Stimulated activated naive CD8-positive, alpha-beta T cell treated with anti-CD3 and anti-CD28 coated beads, Interleukin-15, Interleukin-2, amounts not matched to agents 100 ng/mL and 50 ng/mL, for 24 hours (primary cell): Measurements from ENCODE around the gene COMMD4.
"Not testable (repeated sequence)": the region's sequence is repeated elsewhere in the genome, so short reads cannot be mapped to it uniquely, and the experiment has no call there.

Experiments
- H3K27ac Mint-ChIP-seq: one replicate; pipeline ENCODE4 v1.8.0; 2021; ENCODE audit warnings: mild to moderate bottlenecking, mixed read lengths
- H3K27me3 Mint-ChIP-seq: one replicate; pipeline ENCODE4 v1.8.0; 2021; ENCODE audit warnings: mixed read lengths
- H3K36me3 Mint-ChIP-seq: one replicate; pipeline ENCODE4 v1.8.0; 2021; ENCODE audit warnings: low read depth, mixed read lengths
- H3K4me1 Mint-ChIP-seq: one replicate; pipeline ENCODE4 v1.8.0; 2021; ENCODE audit warnings: low read depth, mixed read lengths
- H3K4me3 Mint-ChIP-seq: one replicate; pipeline ENCODE4 v1.8.0; 2021; ENCODE audit warnings: mild to moderate bottlenecking, mixed read lengths
- H3K9me3 Mint-ChIP-seq: one replicate; pipeline ENCODE4 v1.8.0; 2021; ENCODE audit warnings: mixed read lengths

The COMMD4 gene

DNA sequence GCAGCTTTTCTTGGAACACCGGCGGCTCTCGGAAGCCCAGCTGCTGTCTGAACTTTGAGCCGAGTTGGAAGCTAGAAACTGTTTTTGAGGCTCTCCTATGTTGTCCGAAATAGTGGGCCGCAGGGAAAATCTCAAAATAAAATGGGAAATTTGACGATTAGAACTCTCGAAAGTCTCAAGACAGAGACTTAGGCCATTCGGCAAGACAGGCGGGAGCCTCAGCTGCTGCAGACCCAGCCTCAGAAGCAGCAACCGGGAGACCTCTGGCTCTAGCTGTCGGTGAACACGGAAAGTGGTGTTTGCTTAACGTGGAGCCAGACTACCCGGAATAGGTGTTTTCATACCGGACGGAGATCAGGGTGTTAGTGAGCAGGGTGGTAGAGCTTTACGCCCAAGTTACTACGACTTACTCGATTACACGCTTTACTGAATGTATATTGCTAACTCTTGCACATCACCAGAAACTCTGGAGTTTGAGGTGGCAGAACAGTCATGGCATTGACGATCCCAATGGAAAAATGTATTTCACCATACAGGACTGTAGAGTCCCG is 32.9 kb downstream of the COMMD4 start:
- H3K9me3 Mint-ChIP-seq = no peaks in the 10 kb centered on the region
- H3K4me1 Mint-ChIP-seq = peaks cover 29% of the 10 kb centered on the region
- H3K27ac Mint-ChIP-seq = peak overlapping the region; percentile 93
- H3K27me3 Mint-ChIP-seq = no peaks in the 10 kb centered on the region
- peaks cover 45% of the 10 kb centered on the region for H3K36me3 Mint-ChIP-seq
- H3K4me3 Mint-ChIP-seq = peak overlapping the region; percentile 92

DNA sequence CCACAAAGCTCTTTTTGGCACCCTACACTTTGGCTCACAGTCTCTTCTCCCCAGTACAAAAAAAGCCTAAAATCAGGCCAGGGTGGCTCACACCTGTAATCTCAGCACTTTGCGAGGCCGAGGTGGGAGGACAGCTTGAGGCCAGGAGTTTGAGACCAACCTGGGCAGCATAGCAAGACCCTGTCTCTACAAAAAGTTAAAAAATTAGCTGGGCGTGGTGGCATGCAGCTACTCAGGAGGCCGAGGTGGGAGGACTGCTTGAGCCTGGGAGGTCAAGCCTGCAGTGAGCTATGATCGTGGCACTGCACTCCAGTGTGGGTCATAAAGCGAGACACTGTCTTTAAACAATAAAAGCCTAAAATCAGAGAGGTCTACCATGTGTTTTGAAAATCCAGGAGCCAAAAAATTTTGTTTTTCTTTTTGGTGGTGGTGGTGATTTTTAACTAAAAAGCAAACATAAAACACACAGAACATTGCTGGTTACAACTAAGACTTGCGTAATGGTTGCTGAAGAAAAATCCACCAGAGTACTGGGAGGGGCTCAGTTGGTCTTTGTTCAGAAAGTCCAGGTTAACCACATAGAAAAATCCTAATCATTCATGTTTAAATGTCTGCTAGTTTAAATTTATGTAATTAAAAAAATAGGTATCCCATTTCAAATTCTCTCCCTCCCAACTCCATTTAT is 34.2 kb downstream of the COMMD4 start:
- Mint-ChIP-seq H3K9me3 (no peaks in the 10 kb centered on the region), H3K4me3 (peak overlapping the region; percentile 92), H3K27me3 (no peaks in the 10 kb centered on the region), H3K4me1 (peaks cover 29% of the 10 kb centered on the region), H3K36me3 (peaks cover 52% of the 10 kb centered on the region), H3K27ac (peak overlapping the region; percentile 93)

DNA sequence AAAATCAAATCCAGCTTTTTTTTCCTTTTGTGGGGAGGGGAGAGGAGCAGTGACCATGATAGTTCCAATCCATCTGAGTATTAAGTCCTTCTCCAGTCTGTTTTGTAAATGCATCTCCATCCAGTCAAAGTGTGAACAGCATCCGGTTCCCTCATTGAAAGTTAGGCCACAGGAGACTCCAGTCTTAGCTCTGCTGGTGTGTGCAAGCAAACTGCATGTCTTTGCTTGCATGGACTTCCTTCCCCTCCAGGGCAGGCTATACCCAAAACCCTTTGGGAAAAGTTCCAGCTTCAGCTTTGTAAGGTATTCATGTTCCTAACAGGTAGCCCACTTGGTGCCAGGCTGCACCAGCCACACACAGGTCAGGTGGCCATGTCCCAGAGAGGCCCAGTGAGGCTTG is 35.6 kb downstream of the COMMD4 start:
- H3K27ac Mint-ChIP-seq = no peak overlapping the region
- peaks cover 60% of the 10 kb centered on the region for H3K36me3 Mint-ChIP-seq
- H3K27me3 Mint-ChIP-seq = no peaks in the 10 kb centered on the region
- H3K4me3 Mint-ChIP-seq = no peak overlapping the region
- H3K9me3 Mint-ChIP-seq = no peaks in the 10 kb centered on the region
- peaks cover 29% of the 10 kb centered on the region for H3K4me1 Mint-ChIP-seq

DNA sequence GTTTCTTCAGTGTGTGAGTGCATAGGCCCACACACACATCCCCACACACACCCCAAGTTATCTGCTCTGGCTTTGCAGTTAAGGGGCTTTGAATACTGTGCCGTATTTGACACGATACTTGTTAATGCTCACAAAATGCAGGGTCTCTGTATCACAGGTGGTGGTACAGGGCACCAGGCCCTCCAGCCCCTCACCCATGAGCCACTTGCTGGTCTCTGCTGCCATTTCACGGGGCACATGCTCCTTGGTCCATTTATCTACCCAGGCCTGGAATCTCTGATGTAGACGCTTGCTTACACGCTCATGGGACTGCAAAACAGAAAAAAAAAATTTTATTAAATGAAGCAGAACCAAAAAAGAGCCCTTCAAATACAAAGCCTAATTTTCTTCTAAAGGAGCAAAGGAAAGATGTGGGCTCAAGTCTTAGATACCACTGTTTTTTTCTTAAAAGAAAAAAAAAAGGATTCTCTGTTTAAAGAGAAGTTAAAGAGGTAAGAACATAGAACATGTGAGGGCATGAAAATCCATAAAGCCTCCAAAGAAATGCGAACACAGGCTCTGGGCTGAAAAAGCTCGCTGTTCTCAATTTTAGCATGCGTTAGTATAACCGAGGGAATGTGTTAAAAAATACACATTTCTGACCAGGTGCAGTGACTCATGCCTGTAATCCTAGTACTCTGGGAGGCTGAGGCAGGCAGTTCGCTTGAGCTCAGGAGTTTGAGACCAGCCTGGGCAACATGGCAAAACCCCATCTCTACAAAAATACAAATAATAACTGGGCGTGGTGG is 36.2 kb downstream of the COMMD4 start:
- H3K27ac Mint-ChIP-seq = no peak overlapping the region
- H3K4me3 Mint-ChIP-seq = no peak overlapping the region
- no peaks in the 10 kb centered on the region for H3K27me3 Mint-ChIP-seq
- H3K9me3 Mint-ChIP-seq = no peaks in the 10 kb centered on the region
- H3K4me1 Mint-ChIP-seq = peaks cover 23% of the 10 kb centered on the region
- peaks cover 63% of the 10 kb centered on the region for H3K36me3 Mint-ChIP-seq

DNA sequence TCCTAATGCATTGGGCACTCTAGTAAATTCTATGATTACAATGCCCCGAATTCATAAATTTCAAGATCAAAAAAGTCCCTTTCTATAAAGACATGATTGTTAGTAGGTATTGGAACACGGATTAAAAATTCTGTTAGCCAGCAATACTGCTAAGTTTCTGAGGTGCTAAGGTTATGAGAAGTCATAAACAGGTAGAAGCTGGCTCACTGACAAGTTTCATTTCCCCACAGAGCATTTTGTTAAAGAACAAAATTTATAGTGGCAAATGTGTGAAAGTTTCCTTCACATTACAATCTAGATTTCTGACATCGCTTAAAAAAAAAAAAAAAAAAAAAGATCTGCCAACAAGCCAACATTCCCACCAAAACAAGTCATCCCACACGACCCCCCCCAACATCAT is 44.9 kb downstream of the COMMD4 start:
- Mint-ChIP-seq H3K27me3 (no peaks in the 10 kb centered on the region), H3K4me1 (peaks cover 5% of the 10 kb centered on the region), H3K36me3 (peaks cover 60% of the 10 kb centered on the region), H3K9me3 (no peaks in the 10 kb centered on the region), H3K4me3 (no peak overlapping the region), H3K27ac (no peak overlapping the region)

DNA sequence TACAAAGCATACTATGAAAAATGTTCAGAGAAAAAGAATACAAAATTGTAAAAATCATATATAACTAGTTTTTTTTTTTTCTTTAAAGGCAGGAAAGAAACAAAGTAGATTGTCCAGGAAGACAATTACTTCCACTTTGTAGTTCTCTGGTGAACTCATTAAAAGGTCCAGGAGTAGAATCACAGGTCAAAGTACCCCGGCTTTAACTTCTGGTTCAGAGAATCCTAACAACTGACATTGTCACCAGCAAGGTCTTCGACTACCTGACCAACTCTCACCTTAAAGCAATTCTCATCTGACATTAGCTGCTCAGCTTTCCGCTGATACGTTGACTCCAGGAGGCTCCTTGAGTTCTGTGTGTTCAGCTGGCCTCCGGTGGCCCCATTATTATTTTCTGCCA is 48.1 kb downstream of the COMMD4 start:
- not testable (repeated sequence) for H3K27me3 Mint-ChIP-seq, H3K9me3 Mint-ChIP-seq, H3K4me3 Mint-ChIP-seq, H3K27ac Mint-ChIP-seq
- Mint-ChIP-seq H3K4me1 (peaks cover 12% of the 10 kb centered on the region), H3K36me3 (peaks cover 68% of the 10 kb centered on the region)
